ELF-1 (cell line): ENCODE measurements around the gene B4GALNT4.
"Not testable (repeated sequence)": the region's sequence is repeated elsewhere in the genome, so short reads cannot be mapped to it uniquely, and the experiment has no call there.

Experiments
- DNase-seq: peaks from one replicate; pipeline ENCODE4 v3.0.0-alpha.2; 2016; ENCODE audit warnings: low read depth, low spot score

Gene B4GALNT4

DNA sequence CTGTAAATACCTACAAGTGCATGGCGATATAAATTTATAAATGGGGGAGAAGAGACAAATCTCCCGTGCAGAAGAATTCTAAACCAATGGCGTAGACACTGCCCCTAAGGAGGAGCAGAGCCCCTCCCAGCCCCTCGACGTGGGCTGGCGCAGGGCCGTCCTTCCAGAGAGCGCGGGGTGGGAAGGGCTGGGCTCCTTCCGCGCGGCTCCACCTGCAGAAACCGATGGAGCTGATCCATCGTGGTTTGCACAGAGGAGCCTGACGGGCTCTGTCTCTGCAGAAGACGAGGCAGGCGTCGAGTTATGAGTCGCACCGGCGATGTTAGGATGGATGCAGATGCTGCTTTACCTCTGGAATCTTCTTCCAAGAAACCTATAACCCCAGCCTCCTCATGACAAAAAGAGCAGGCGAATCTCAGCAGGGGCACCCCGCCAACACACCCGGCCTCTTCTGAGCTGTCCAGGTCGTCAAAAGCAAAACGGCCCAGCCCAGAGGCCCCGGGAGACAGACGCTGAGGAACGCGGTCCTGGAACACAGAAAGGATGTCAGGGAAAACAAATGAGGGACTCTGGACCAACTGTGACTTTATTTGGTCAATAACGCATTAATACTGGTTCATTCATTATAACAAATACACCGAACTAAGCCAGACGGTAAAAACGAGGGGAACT is 11.0 kb upstream of the B4GALNT4 start:
- no peak for DNase-seq

DNA sequence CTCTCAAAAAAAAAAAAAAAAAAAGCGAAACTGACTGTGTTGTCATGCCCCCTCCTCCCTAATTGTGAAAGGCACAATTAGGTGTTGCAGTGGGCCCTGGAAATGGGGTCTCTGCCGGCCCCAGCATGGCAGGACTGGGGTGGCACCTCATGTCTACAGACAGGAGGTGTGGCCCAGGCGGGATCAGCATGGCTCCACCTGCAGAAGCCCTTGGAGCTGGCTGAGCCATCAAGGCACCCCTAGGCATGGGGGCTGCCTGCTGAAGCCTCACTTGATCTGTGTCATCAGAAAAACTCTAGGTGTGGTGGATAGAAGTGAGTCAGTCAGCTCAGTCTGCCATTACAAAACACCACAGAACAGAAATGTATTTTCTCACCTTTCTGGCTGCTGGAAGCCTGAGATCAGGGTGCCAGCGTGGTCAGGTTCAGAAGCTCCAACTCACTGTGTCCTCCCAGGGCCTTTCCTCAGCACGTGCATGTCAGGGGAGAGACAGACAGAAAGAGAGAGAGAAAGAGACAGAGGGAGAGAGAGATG is 10.1 kb upstream of the B4GALNT4 start:
- DNase-seq: no peak

DNA sequence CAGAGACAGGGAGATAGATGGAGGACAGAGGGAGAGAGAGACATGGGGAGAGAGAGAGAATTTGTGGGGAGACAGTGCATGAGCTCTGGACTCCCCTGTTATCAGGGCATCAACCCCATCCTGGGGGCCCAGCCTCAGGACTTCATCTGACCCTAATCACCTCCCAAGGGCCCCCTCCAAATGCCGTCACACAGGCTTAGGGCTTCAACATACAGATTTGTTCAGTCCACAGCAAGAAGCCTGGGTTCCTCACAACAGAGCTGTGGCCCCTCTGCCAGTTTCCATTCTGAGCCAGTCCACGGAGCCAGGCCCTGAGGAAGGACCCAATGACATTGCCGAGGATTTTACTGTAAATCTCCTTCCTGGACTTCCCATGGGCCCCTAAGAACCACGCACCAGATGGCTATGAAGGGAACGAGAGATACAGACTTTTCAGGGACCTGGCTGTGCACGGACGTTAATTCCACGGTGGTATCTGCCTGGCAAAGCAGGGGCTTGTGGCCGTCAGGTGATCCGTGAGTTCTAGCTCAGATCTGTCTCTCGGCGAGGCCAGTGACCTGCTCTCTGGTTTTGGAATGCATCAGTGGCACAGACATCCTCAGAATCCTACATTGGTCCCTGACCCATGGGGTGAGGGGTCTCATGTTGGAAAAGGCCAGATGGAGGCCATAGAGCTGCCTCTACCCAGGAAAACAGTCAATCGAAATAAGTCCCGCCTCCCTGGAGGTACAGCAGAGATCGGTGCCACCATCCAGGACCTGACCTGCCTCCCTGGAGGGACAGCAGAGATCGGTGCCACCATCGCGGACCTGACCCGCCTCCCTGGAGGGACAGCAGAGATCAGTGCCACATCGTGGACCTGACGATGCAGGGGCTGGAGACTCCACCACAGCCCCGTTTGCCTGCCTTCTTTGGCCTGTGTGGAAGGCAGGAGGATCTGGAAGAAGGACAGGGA is 8.7 kb upstream of the B4GALNT4 start:
- DNase-seq: no peak

DNA sequence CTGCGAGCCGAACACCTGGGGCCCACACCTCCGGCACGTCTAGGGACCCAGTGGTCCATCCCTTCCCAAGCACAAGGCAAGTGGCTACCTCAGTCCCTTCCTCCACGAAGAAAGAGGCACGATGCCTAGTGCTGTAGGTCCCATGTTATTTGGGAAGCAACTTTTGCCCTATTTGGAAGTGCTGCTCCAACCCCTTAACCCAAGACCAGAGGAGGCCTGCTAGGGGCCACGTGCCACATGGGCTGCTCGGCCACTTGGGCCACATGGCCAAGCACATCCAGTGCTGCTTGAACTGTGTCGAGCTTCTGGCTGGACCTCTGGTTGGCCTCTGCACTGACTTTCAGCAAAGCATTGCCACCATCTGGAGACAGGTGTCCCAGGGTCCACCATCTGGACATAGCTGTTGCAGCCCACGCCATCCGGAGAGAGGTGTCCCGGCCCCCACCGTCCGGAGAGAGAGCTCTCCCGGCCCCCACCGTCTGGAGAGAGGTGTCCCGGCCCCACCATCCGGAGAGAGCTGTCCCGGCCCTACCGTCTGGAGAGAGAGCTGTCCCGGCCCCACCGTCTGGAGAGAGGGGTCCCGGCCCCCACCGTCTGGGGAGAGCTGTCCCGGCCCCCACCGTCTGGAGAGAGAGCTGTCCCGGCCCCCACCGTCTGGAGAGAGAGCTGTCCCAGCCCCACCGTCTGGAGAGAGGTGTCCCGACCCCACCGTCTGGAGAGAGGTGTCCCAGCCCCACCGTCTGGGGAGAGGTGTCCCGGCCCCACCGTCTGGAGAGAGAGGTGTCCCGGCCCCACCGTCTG is 6.5 kb upstream of the B4GALNT4 start:
- DNase-seq: no peak

DNA sequence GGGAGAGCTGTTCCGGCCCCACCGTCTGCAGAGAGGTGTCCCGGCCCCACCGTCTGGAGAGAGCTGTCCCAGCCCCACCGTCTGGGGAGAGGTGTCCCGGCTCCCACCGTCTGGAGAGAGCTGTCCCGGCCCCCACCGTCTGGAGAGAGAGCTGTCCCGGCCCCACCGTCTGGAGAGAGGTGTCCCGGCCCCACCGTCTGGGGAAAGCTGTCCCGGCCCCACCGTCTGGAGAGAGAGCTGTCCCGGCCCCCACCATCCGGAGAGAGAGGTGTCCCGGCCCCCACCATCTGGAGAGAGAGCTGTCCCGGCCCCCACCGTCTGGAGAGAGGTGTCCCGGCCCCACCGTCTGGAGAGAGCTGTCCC is 5.9 kb upstream of the B4GALNT4 start:
- DNase-seq: not testable (repeated sequence)

DNA sequence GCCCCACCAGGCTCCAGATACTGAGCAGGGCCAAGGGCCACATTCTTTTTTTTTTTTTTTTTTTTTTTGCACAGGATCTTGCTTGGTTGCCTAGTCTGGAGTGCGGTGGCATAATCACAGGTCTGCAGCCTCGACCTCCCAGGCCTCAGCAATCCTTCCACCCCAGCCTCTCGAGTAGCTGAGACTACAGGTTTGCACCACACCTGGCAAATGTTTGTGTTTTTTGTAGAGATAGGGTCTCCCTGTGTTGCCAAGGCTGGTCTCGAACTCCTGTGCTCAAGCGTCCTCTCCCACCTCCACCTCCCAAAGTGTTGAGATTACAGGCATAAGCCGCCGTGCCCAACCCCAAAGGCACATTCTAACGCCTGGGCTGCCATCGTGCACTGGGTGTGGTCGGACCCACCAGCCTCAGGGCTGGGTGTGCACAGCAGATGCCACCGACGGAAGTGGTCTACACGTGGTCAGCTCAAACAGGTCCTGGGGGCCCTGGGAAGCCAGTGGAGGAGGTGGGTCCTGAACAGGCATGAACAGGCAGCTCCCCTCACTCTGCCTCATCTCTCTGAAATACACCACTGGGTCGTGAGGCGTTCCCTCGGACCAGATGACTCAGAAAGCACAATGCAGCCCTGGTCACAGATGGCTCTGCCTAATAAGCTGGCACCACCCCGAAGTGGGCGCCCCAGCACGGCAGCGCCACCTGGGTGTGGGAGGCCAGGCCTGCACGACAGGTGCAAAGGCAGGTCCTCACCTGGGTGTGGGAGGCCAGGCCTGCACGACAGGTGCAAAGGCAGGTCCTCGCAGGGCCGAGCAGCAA is 5.1 kb upstream of the B4GALNT4 start:
- no peak for DNase-seq

DNA sequence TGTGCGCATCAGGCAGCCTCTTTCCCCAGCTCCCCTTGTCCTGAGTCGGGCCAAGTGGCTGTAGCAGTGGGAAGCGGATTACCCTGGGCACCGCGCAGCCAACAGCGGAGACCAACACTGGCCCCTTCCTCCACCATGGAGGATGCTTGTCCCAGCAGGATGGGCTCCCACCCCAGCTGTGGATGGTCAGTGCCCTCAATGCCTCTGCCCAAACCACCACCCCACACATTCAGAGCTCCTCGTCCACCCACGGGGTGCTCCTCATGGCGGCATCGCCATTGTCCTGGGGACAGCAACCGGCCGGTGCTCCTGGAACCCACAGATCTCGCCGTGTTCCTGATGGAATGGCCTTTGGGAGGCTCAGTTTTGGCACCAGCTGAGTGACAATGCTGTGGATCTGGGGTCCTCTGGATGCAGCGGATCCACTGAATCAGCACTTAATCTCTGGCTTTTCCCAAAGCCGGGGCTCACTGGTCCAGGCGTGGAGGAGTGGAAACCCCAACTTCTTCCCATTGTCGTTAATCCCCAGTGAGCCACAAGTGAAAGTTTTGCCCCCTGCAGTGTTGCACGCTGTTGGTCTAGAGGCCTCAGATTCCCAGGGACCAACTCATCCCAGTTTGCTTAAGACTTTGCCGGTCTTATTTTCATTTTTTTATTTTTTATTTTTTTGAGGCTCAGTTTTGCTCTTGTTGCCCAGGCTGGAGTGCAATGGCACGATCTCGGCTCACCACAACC is 4.1 kb upstream of the B4GALNT4 start:
- DNase-seq: no peak

DNA sequence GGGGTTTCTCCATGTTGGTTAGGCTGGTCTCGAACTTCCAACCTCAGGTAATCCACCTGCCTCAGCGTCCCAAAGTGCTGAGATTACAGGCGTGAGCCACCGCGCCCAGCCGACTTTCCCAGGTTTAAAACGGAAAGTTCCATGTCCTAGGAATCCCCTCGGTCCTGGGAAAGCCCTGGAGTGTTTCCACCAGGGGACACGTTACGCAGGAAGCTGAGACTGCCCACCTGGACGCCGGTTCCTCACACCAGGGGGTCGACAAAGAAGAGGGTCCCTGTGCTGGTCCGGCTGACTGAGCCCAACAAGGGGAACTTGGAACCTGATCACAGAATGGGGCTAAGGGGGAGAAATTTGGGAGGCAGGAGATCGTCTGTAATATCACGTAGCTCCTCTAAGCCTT is 3.5 kb upstream of the B4GALNT4 start:
- no peak for DNase-seq

DNA sequence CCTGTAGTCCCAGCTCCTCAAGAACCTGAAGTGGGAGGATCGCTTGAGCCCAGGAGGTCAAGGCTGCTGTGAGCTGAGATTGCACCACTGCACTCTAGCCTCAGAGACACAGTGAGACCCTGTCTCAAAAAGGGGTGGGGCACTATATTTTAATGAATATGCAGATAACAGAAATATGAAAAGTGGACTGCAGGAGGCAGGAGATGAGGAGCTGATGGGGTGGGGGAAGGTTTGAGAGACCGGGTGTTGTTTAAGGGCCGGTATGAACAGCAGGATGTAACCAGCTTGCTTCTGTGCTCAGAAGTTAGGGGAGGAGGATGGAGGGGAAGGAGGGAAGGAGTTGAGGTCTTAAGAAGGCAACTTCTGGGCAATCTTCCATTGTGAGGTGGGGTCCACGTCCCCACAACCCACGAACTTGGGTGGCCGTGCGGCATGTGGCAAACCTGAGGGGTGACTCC is 1.3 kb upstream of the B4GALNT4 start:
- DNase-seq: no peak

DNA sequence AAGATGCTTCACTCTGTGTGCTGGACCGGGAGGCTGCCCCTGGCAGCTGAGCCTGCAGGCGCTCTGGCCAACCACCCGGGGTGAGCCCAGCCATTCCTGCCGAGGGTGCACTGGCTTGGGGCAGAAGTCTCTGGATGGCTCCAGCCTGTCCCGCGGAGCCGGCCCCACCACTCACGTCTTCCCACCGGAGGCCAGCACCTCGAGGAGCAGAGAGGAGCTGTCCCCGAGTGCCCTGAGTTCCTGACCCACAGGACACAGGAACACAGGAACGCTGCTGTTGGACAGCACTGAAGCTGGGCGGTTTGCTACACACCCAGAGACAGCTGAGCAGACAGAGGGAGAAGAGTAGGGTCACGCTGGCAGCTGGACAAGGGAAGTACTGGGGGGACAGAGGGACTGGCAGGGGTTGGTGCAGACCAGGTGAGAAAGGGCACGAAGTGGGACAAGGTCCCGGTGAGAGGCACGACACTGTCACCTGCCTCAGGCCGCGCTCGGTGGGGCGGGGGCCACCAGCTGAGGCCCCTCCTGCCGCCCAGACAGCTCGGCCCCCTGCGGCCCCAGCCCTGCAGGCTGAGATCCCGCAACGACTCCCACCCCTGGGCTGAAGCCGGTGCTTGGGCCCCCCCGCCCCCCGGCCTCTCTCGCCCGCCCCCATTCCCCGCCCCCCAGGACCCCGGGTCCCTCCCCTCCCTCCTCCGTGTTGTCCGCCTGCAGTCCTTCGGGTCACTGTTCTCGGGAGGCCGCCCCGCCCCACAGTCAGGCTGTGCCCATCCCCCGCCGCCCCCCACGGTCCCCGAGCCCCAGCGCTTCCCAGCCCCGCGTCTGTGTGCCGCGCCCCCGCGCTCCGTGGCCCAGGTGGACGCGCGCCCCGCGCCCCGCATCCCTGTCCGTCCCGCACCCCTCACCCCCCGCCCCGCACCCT is 624 bp upstream of the B4GALNT4 start:
- peak; percentile 68 for DNase-seq

DNA sequence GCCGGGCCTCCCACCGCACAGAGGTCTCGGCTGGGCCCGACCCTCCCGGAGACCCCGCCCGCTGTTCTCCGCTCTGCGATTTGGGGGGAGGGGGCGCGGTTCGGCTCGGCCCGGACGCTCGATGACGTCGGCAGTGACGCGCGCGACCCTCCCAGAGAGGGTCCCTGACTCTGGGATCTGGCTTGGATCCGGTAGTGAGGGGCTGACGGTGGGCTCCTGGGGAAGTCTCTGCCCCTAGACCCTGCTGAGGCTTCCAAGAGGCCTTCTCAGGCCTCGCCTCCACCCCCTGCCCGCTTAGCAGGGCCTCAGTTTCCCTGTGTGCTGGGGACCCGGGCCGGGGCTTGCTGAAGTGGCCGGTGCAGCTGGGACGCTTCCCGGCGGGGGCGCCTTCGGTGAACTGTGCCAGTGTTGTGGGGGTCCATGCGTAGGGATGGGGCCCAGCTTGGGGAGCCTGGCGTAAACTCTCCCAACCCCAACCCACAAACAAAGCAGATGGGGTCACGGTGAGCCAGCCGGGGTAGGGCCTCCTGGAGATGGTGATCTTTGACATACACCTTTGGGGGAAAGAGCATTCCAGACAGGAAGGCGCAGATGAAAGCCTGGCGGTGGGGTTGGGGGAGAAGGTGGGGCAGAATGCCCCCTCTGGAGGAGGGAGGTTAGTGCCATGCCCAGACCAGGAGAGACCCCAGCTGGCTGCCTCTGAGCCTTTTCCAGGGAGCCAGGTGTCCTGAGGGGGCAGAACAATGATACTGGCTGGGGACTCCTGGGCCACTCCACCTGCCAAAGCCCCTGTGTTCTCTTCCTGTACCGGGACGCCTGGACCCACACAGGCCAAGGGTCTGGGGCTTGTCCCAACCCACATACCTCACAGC is 1.0 kb downstream of the B4GALNT4 start:
- DNase-seq: no peak

DNA sequence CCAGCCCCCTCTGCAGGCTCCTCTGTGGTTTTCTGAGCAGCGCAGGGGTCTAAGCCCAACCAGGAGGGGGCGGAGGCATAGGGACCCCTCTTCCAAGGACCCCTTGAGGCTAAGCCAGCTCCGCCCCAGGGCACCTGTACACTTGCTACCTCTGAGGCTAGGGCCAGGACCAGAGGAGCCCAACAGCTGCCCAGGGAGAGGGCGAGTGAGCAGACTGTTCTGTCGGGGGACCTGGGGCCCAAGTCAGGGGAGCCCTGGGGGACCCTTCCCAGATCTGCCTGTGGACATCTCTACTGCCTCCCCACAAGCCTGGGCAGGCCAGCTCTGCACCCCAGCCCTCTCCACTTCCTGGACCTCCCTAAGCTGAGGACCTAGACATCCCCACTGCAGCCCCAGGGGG is 1.8 kb downstream of the B4GALNT4 start:
- no peak for DNase-seq

DNA sequence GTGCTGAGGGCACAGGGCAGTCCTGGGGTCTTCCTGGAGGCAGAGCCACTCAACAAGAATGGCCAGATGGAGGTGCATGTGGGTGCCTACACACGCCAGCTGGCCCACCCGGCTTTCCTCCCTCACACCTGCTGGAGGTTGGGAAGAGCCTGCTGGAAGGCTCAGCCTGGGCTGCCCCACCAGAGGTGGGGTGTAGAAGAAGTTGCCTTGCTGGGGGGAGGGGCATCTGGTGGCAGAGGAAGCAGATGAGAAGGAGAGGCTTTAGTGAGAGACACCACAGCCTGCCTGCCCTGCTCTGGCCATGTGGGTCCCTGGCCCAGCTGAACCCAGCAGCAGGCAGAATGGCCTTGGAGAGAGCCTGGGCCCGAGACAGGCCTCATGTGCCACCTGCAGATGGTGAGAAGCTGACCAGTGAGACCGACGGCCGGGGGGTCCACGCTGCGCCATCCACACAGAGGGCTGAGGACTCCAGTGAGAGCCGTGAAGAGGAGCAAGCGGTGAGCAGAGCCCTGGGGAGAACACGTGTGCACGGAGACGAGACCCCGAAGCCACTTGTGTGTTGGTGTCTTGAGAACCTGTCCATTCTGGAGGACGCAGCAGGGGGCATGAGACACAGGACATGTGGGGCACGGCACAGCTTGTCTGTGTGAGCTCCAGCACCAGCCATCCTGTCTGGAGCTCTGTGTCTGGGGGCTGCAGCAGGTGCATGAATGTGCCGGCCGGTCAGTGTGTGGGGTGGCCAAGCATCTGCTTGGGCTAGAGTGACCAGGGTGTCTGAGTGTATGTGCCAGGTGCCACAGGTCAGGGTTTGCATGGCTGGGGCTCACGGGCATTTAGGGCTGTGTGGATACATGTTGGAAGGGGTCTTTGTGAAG is 2.7 kb downstream of the B4GALNT4 start:
- no peak for DNase-seq

DNA sequence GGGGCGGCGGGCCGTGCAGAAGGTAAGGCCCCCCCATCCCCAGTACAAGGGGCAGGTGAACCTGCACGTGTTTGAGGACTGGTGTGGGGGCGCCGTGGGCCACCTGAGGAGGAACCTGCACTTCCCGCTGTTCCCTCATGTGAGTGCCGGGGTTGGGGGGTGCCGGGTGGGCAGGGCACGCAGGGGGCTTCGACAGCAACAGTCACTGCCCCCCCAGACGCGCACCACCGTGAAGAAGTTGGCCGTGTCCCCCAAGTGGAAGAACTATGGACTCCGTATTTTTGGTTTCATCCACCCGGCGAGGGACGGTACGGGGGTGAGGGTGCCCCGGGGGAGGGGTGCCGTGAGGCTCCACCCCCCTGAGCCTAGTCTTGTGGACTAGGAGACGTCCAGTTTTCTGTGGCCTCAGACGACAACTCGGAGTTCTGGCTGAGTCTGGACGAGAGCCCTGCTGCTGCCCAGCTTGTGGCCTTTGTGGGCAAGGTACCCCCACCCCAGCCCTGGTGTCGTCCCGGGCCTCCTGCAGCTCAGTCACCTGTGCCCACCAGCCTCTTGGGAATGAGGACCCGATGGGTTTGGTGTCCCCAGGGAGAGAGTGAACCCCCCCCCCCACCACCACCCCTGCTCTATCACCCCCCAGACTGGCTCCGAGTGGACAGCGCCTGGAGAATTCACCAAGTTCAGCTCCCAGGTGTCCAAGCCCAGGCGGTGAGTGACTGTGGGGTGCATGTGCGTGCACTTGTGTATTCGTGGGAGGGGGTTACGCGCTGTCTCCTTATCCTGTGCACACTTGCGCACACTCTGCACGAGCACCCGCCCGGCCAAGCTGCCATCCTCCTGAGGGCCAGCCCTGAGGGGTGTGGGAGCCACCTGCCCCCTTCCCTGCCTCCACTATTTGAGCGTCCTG is 3.8 kb downstream of the B4GALNT4 start:
- DNase-seq: no peak

DNA sequence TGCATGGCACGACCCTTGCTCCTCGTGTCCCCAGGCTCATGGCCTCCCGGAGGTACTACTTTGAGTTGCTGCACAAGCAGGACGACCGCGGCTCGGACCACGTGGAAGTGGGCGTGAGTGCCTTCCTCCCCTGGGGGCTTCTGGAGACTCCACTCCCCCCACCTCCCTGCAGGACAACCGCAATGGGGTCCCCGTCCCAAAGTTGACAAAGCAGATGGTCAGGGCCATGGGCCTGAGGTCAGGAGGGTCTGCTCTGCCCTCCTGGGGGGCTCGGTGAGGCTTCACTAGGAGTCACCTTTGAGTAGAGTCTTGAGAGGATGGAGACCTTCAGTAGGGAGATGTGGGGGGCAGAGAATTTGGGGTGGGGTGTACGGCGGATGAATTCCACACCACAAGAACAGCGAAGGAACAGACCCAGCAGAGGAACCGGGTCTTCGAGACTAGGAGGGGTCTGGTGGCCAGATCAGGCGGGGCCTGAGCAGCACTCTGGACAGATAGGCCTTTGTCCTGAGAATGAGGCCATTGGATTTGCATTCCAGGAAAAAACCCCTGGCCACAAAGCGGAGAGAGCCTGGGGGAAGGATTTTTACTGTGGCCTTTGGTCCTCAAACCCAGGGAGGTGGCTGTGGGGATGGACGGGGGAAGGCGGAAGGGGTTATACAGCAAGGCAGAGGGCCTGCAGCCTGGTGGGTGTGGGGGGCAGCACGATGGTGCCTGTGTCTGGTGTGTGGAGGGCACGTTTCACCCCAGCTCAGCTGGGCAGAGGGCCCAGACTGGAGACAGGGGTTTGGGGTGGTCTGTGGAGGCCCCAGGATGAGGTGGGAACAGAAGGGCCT is 4.6 kb downstream of the B4GALNT4 start:
- peak; percentile 69 for DNase-seq
